H9 (cell line): ENCODE data around the gene TIPIN. TPM values are rescaled to one million over a fixed set of nuclear protein-coding genes. Genes with fewer than 3 reads are reported as not detected.
A peak's percentile ranks its signal among the peaks of the same experiment; 100 is the strongest.

Experiments
- DNase-seq: peaks from one replicate; pipeline ENCODE4 v3.0.0-alpha.2; 2017
- H2AFZ ChIP-seq: one replicate; pipeline ENCODE4 v1.6.1; 2013; ENCODE audit warnings: mild to moderate bottlenecking, low read length, control low read depth, moderate library complexity
- H2AK5ac ChIP-seq: 2 replicates; pipeline ENCODE4 v1.6.1; 2013; ENCODE audit warnings: low read length, control low read depth, mixed read lengths; ENCODE audit not compliant: insufficient read length
- H2BK120ac ChIP-seq: one replicate; pipeline ENCODE4 v1.6.1; 2013; ENCODE audit warnings: low read depth, mild to moderate bottlenecking, low read length, control low read depth, inconsistent platforms; ENCODE audit not compliant: poor library complexity, severe bottlenecking
- H2BK12ac ChIP-seq: 2 replicates; pipeline ENCODE4 v1.6.1; 2013; ENCODE audit warnings: low read length, control low read depth, mixed read lengths, low read depth; ENCODE audit not compliant: insufficient read length
- H2BK15ac ChIP-seq: 2 replicates; pipeline ENCODE4 v1.6.1; 2013; ENCODE audit warnings: low read depth, low read length, control low read depth
- H2BK20ac ChIP-seq: one replicate; pipeline ENCODE4 v1.6.1; 2013; ENCODE audit warnings: low read depth, mild to moderate bottlenecking, low read length, control low read depth, inconsistent platforms; ENCODE audit not compliant: poor library complexity, severe bottlenecking
- H2BK5ac ChIP-seq: 2 replicates; pipeline ENCODE4 v1.6.1; 2013; ENCODE audit warnings: low read length, control low read depth, mixed read lengths; ENCODE audit not compliant: insufficient read length
- H3K14ac ChIP-seq: 2 replicates; pipeline ENCODE4 v1.6.1; 2013; ENCODE audit warnings: low read length, control low read depth; ENCODE audit not compliant: insufficient read depth
- H3K18ac ChIP-seq: 2 replicates; pipeline ENCODE4 v1.6.1; 2013; ENCODE audit warnings: low read depth, mild to moderate bottlenecking, mixed read lengths, low read length, control low read depth; ENCODE audit not compliant: insufficient read length
- H3K23ac ChIP-seq: 2 replicates; pipeline ENCODE4 v1.6.1; 2013; ENCODE audit warnings: low read length, control low read depth, mixed read lengths, low read depth; ENCODE audit not compliant: insufficient read length
- H3K23me2 ChIP-seq: 2 replicates; pipeline ENCODE4 v1.6.1; 2013; ENCODE audit warnings: low read depth, mild to moderate bottlenecking, mixed read lengths, low read length, control low read depth; ENCODE audit not compliant: insufficient read length, poor library complexity, severe bottlenecking
- H3K27ac ChIP-seq: 2 replicates; pipeline ENCODE4 v1.5.1; 2013; ENCODE audit warnings: low read length, control low read depth, mixed read lengths, low read depth; ENCODE audit not compliant: insufficient read length
- H3K27me3 ChIP-seq: 2 replicates; pipeline ENCODE4 v1.6.1; 2013; ENCODE audit warnings: low read length, control low read depth, inconsistent platforms; ENCODE audit not compliant: insufficient read depth
- H3K4ac ChIP-seq: 2 replicates; pipeline ENCODE4 v1.6.1; 2013; ENCODE audit warnings: low read depth, mild to moderate bottlenecking, control low read depth, inconsistent platforms, low read length, moderate library complexity
- H3K4me1 ChIP-seq: 2 replicates; pipeline ENCODE4 v1.6.1; 2013; ENCODE audit warnings: low read length, control low read depth, inconsistent platforms; ENCODE audit not compliant: insufficient read depth
- H3K4me2 ChIP-seq: 2 replicates; pipeline ENCODE4 v1.6.1; 2013; ENCODE audit warnings: low read length, control low read depth, mixed read lengths; ENCODE audit not compliant: insufficient read length, insufficient read depth
- H3K56ac ChIP-seq: 2 replicates; pipeline ENCODE4 v1.6.1; 2013; ENCODE audit warnings: low read depth, mild to moderate bottlenecking, mixed read lengths, low read length, control low read depth; ENCODE audit not compliant: insufficient read length
- H3K79me1 ChIP-seq: 2 replicates; pipeline ENCODE4 v1.6.1; 2013; ENCODE audit warnings: low read depth, mild to moderate bottlenecking, moderate library complexity, low read length, control low read depth, inconsistent platforms; ENCODE audit not compliant: insufficient read depth, poor library complexity, severe bottlenecking
- H3K79me2 ChIP-seq: 2 replicates; pipeline ENCODE4 v1.6.1; 2013; ENCODE audit warnings: low read length, control low read depth, inconsistent platforms; ENCODE audit not compliant: insufficient read depth
- H3K9ac ChIP-seq: 2 replicates; pipeline ENCODE4 v1.6.1; 2013; ENCODE audit warnings: low read length, control low read depth, mixed read lengths; ENCODE audit not compliant: insufficient read length; ENCODE audit errors: extremely low read depth
- H3K9me3 ChIP-seq: one replicate; pipeline ENCODE4 v1.6.1; 2013; ENCODE audit warnings: low read depth, low read length, inconsistent platforms; ENCODE audit not compliant: control insufficient read depth
- H3T11ph ChIP-seq: one replicate; pipeline ENCODE4 v1.6.1; 2013; ENCODE audit warnings: mild to moderate bottlenecking, low read length, control low read depth, inconsistent platforms
- H4K20me1 ChIP-seq: one replicate; pipeline ENCODE4 v1.6.1; 2013; ENCODE audit not compliant: control insufficient read depth, insufficient read length, insufficient read depth
- H4K5ac ChIP-seq: 2 replicates; pipeline ENCODE4 v1.6.1; 2013; ENCODE audit warnings: low read depth, mild to moderate bottlenecking, mixed read lengths, low read length, control low read depth; ENCODE audit not compliant: insufficient read length
- H4K8ac ChIP-seq: replicated peaks from 2 replicates; pipeline ENCODE4 v1.6.1; 2013; ENCODE audit warnings: low read length, control low read depth, mixed read lengths, low read depth; ENCODE audit not compliant: insufficient read length
- H4K91ac ChIP-seq: 2 replicates; pipeline ENCODE4 v1.6.1; 2013; ENCODE audit warnings: low read depth, mild to moderate bottlenecking, moderate library complexity, mixed read lengths, low read length, control low read depth; ENCODE audit not compliant: insufficient read length
- H3K27ac Mint-ChIP-seq, 3 experiments: 2 replicates in 2 of 3; 3 replicates in 1 of 3; pipeline ENCODE4 v1.8.0; 2020 to 2021; ENCODE audit warnings: mixed read lengths in 3 of 3, mild to moderate bottlenecking in 1 of 3, moderate library complexity in 1 of 3
- H3K27me3 Mint-ChIP-seq: 2 replicates; pipeline ENCODE4 v1.8.0; 2021; ENCODE audit warnings: low read depth, mild to moderate bottlenecking, moderate library complexity, mixed read lengths
- H3K36me3 Mint-ChIP-seq, 3 experiments: 2 replicates in 2 of 3; 3 replicates in 1 of 3; pipeline ENCODE4 v1.8.0; 2020 to 2021; ENCODE audit warnings: low read depth in 3 of 3, mixed read lengths in 3 of 3; ENCODE audit not compliant: insufficient read depth in 1 of 3
- H3K4me1 Mint-ChIP-seq, 2 experiments: 2 replicates each; pipeline ENCODE4 v1.8.0; 2020; ENCODE audit warnings: mixed read lengths in 2 of 2
- H3K4me3 Mint-ChIP-seq, 2 experiments: 2 replicates in 1 of 2; 3 replicates in 1 of 2; pipeline ENCODE4 v1.8.0; 2020 to 2021; ENCODE audit warnings: mild to moderate bottlenecking in 2 of 2, mixed read lengths in 2 of 2, moderate library complexity in 1 of 2
- H3K9me3 Mint-ChIP-seq, 2 experiments: 2 replicates in 1 of 2; 3 replicates in 1 of 2; pipeline ENCODE4 v1.8.0; 2020; ENCODE audit warnings: mild to moderate bottlenecking in 2 of 2, mixed read lengths in 2 of 2, moderate library complexity in 1 of 2
- WGBS: extraction: QIAGEN DNeasy Blood & Tissue Kit; methylation state at CpG from one replicate; pipeline ENCODE4 v1.1.7; 2013; ENCODE audit warnings: missing lambda C conversion rate, low lambda C conversion rate, mixed read lengths; ENCODE audit not compliant: insufficient read length; ENCODE audit errors: extremely low coverage; 5-methylcytosine and 5-hydroxymethylcytosine counted together
- total RNA-seq: library from RNA; stranded (reverse); gene quantifications from 2 replicates; pipeline ENCODE4 v1.2.1, GENCODE V29; 2021
- TF ChIP-seq, protein P1 (sequence below): fragments of 200-600 bp; sonication (generic); conservative IDR thresholded peaks from 3 replicates; pipeline ENCODE4 v1.8.0; 2021; ENCODE audit warnings: antibody characterized with exemption, mild to moderate bottlenecking

TIPIN gene
- total RNA-seq, 1 experiment from 2014 or later: 26.9 TPM

DNA sequence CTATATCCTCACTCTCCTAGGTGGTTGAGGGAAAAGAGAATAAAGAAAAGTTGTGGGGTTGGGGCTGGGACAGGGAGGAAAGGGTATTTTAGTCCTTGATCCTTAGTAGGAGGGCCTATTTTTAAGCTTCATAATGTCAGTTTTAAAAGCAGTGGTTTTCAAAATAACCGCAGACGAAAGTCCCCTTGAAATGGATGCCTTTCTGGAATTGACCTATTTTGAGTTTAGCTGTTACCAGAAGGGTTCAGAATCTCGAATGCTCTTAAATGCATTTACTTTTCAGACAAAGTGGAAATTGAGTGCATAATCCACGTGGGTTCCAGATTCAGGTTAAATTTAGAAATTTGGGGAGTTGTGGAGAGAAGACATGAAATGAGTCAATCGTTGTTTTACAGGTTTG is 46.8 kb upstream of the TIPIN start:
- no peak overlapping the region for H3K4me2 ChIP-seq

More for the DNA sequence above, 46.8 kb upstream of the TIPIN start:
- no CpG with 5 or more reads among the region's 5 CpGs for WGBS
- Mint-ChIP-seq H3K36me3 (peaks cover 5 to 9% (median 6%) of the 10 kb centered on the region in 3 experiments; a peak in 5 of 7 replicates), H3K4me1 (peaks cover 51 to 66% of the 10 kb centered on the region in 2 experiments), H3K27me3 (no peaks in the 10 kb centered on the region), H3K27ac (peak overlapping the region; percentile 72 to 95 (median 94); a peak in 6 of 7 replicates), H3K4me3 (no peak overlapping the region), H3K9me3 (no peaks in the 10 kb centered on the region)
- TF ChIP-seq, protein P1, sequence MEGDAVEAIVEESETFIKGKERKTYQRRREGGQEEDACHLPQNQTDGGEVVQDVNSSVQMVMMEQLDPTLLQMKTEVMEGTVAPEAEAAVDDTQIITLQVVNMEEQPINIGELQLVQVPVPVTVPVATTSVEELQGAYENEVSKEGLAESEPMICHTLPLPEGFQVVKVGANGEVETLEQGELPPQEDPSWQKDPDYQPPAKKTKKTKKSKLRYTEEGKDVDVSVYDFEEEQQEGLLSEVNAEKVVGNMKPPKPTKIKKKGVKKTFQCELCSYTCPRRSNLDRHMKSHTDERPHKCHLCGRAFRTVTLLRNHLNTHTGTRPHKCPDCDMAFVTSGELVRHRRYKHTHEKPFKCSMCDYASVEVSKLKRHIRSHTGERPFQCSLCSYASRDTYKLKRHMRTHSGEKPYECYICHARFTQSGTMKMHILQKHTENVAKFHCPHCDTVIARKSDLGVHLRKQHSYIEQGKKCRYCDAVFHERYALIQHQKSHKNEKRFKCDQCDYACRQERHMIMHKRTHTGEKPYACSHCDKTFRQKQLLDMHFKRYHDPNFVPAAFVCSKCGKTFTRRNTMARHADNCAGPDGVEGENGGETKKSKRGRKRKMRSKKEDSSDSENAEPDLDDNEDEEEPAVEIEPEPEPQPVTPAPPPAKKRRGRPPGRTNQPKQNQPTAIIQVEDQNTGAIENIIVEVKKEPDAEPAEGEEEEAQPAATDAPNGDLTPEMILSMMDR: no peak
- no peaks in the 10 kb centered on the region for H3K23me2 ChIP-seq
- H2BK20ac ChIP-seq: no peak overlapping the region
- no peak overlapping the region for H2AK5ac ChIP-seq
- no peak overlapping the region for H2BK12ac ChIP-seq
- no peak overlapping the region for H3K4ac ChIP-seq
- no peak overlapping the region for H3K56ac ChIP-seq
- peak overlapping the region; percentile 81 for H3K27ac ChIP-seq
- H3K9ac ChIP-seq: no peak overlapping the region
- H2BK120ac ChIP-seq: no peak overlapping the region
- H4K91ac ChIP-seq: no peak overlapping the region
- peaks cover 16% of the 10 kb centered on the region; the same call in 1 of the 2 replicates for H3K4me1 ChIP-seq
- H4K20me1 ChIP-seq: no peaks in the 10 kb centered on the region
- peaks cover 3% of the 10 kb centered on the region for H3K79me1 ChIP-seq
- H4K8ac ChIP-seq: no peak overlapping the region
- H3K18ac ChIP-seq: no peak overlapping the region
- H3T11ph ChIP-seq: no peak overlapping the region
- peaks cover 17% of the 10 kb centered on the region; the same call in 1 of the 2 replicates for H3K79me2 ChIP-seq
- no peak overlapping the region for H2BK5ac ChIP-seq
- H3K23ac ChIP-seq: no peak overlapping the region
- no peaks in the 10 kb centered on the region for H3K9me3 ChIP-seq
- H2AFZ ChIP-seq: no peak overlapping the region
- no peak overlapping the region for H4K5ac ChIP-seq
- DNase-seq: no peak
- H3K27me3 ChIP-seq: no peaks in the 10 kb centered on the region
- H3K14ac ChIP-seq: no peak overlapping the region
- H2BK15ac ChIP-seq: no peak overlapping the region
